Body of pancreas (tissue), 4 donors: Measurements from ENCODE around the gene ZNF391.

Experiments used
- POLR2A ChIP-seq, 3 donors: fragments of 450-650 bp; IDR thresholded peaks; one replicate each; pipeline ENCODE4 v1.6.1; 2016; ENCODE audit warnings: antibody characterized with exemption in 3 of 3, mild to moderate bottlenecking in 2 of 3
- TF ChIP-seq, protein P1 (sequence below), 7 experiments: fragments of 450-650 bp in 4 of 7; fragments of 200-600 bp in 3 of 7; sonication (generic) in 3 of 7; IDR thresholded peaks; one replicate each; pipeline ENCODE4 v1.5.1; 2016 to 2019; ENCODE audit warnings: antibody characterized with exemption in 7 of 7

DNA sequence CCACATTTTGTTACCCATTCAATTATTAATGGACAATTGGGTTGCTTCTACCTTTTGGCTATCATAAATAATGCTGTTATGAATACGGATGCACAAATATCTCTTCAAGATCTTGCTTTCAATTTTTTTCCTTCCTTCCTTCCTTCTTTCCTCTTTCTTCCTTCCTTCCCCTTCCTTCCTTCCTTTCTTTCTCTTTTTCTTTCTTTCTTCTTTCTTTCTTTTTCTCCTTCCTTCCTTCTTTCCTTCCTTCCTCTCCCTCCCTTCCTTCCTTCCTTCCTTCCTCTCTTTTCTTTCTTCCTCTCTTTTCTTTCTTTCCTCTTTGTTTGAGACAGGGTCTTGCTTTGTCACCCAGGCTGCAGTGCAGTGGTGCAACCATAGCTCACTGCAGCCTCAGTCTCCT, 45.2 kb downstream of the ZNF391 start:
- TF ChIP-seq, protein P1, sequence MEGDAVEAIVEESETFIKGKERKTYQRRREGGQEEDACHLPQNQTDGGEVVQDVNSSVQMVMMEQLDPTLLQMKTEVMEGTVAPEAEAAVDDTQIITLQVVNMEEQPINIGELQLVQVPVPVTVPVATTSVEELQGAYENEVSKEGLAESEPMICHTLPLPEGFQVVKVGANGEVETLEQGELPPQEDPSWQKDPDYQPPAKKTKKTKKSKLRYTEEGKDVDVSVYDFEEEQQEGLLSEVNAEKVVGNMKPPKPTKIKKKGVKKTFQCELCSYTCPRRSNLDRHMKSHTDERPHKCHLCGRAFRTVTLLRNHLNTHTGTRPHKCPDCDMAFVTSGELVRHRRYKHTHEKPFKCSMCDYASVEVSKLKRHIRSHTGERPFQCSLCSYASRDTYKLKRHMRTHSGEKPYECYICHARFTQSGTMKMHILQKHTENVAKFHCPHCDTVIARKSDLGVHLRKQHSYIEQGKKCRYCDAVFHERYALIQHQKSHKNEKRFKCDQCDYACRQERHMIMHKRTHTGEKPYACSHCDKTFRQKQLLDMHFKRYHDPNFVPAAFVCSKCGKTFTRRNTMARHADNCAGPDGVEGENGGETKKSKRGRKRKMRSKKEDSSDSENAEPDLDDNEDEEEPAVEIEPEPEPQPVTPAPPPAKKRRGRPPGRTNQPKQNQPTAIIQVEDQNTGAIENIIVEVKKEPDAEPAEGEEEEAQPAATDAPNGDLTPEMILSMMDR (IDR thresholded peaks at IDR 0.05), result no peak
- TF ChIP-seq POLR2A (IDR thresholded peaks at IDR 0.05), result no peak
